K562 (cell line): Measurements from ENCODE around the gene FHIT. TPM values are rescaled to one million over a fixed set of nuclear protein-coding genes. Genes with fewer than 3 reads are reported as not detected.

Experiments used
- ATAC-seq: fragments of 200-7000 bp; cut with Tn5 transposase; 3 replicates; pipeline ENCODE4 v1.9.1; 2020; ENCODE audit warnings: moderate library complexity
- BruUV-seq: library from RNA; stranded (reverse); fragments of 400-500 nt; replicated peaks from 2 replicates; lab custom pipeline; 2021; lab: Mats Ljungman, UMichigan
- CTCF ChIA-PET: fragments of 300-600 bp; formaldehyde crosslinking; extraction: SDS; loops from one replicate; lab custom pipeline; 2021; ENCODE audit warnings: low intra/inter-chr PET ratio; lab: Yijun Ruan, JAX
- POLR2A ChIA-PET: fragments of 300-600, 350-650 bp; sonication (Branson Sonifier 250); formaldehyde crosslinking; extraction: SDS; loops from one replicate; lab custom pipeline; 2021; ENCODE audit warnings: antibody characterized with exemption, inconsistent platforms; lab: Yijun Ruan, JAX
- DNase-seq, 4 experiments: peaks; one replicate each; pipeline versions ENCODE4 v3.0.0 to v3.0.0-alpha.2; 2011 to 2018; ENCODE audit warnings: low spot score in 3 of 4, mixed read lengths in 3 of 4; ENCODE audit errors: extremely low read depth in 1 of 4
- FAIRE-seq: peaks from 2 replicates; lab custom pipeline; 2011; peaks lifted over from hg19 to GRCh38; lab: Jason Lieb, UNC
- H2AFZ ChIP-seq: 2 replicates; pipeline ENCODE4 v1.6.0; 2011; ENCODE audit warnings: low read depth, low read length, control low read depth, inconsistent platforms
- H3K27ac ChIP-seq: fragments of 200-600 bp; 3 replicates; pipeline ENCODE4 v1.8.0; 2011; ENCODE audit warnings: low read depth, mild to moderate bottlenecking, control low read depth, inconsistent platforms, low read length, moderate library complexity, mixed read lengths; ENCODE audit errors: extremely low read depth
- H3K27me3 ChIP-seq, 2 experiments: fragments of 300-600 bp in 1 of 2; 2 replicates in 1 of 2; 3 replicates in 1 of 2; pipeline versions ENCODE4 v1.6.0 to v1.8.0; 2011; ENCODE audit warnings: inconsistent platforms in 2 of 2, low read length in 2 of 2, mild to moderate bottlenecking in 1 of 2, mixed read lengths in 1 of 2, moderate library complexity in 1 of 2; ENCODE audit not compliant: control insufficient read depth in 2 of 2, insufficient read depth in 2 of 2
- H3K36me3 ChIP-seq: fragments of 300-600 bp; 3 replicates; pipeline ENCODE4 v1.8.0; 2011; ENCODE audit warnings: mild to moderate bottlenecking, low read length, inconsistent platforms; ENCODE audit not compliant: control insufficient read depth, insufficient read depth
- H3K4me1 ChIP-seq, 2 experiments: fragments of 200-600 bp in 1 of 2; replicated peaks in 1 of 2; 2 replicates in 1 of 2; 3 replicates in 1 of 2; pipeline versions ENCODE4 v1.5.1 to v1.8.0; 2011; ENCODE audit warnings: inconsistent platforms in 2 of 2, low read length in 2 of 2, mild to moderate bottlenecking in 1 of 2, mixed read lengths in 1 of 2, moderate library complexity in 1 of 2; ENCODE audit not compliant: control insufficient read depth in 2 of 2, insufficient read depth in 2 of 2
- H3K4me2 ChIP-seq: 2 replicates; pipeline ENCODE4 v1.6.1; 2011; ENCODE audit warnings: low read length, control low read depth, inconsistent platforms, mixed read lengths; ENCODE audit not compliant: insufficient read depth
- H3K4me3 ChIP-seq: fragments of 200-600 bp; sonication (generic), shearing (Covaris generic); 2 replicates; pipeline ENCODE4 v1.5.1; 2016; ENCODE audit warnings: control low read depth, inconsistent platforms
- H3K79me2 ChIP-seq: fragments of 200-600 bp; 3 replicates; pipeline ENCODE4 v1.8.0; 2011; ENCODE audit warnings: low read length, inconsistent platforms; ENCODE audit not compliant: control insufficient read depth, insufficient read depth
- H3K9ac ChIP-seq, 2 experiments: 2 replicates each; pipeline versions ENCODE4 v1.6.0 to v1.6.1; 2011; ENCODE audit warnings: low read depth in 2 of 2, low read length in 2 of 2, control low read depth in 1 of 2, inconsistent platforms in 1 of 2, mild to moderate bottlenecking in 1 of 2, mixed read lengths in 1 of 2; ENCODE audit not compliant: insufficient read depth in 1 of 2
- H3K9me1 ChIP-seq: one replicate; pipeline ENCODE4 v1.6.0; 2011; ENCODE audit warnings: inconsistent platforms, mild to moderate bottlenecking, low read length, moderate library complexity; ENCODE audit not compliant: control insufficient read depth, insufficient read depth
- H3K9me3 ChIP-seq: replicated peaks from 2 replicates; pipeline ENCODE4 v1.5.1; 2011; ENCODE audit warnings: low read depth, low read length, inconsistent platforms; ENCODE audit not compliant: control insufficient read depth, insufficient read depth
- H4K20me1 ChIP-seq: replicated peaks from 2 replicates; pipeline ENCODE4 v1.6.1; 2011; ENCODE audit warnings: low read length, inconsistent platforms, mixed read lengths; ENCODE audit not compliant: control insufficient read depth, insufficient read depth
- ETV6 ChIP-seq, 3 experiments: fragments of 150-350 bp in 1 of 3; sonication (generic) in 1 of 3; formaldehyde crosslinking in 1 of 3; IDR thresholded peaks; 2 replicates each; pipeline versions ENCODE4 v1.6.1 to v1.8.0; 2014 to 2022; ENCODE audit warnings: borderline replicate concordance in 2 of 3, low read depth in 2 of 3, antibody characterized with exemption in 1 of 3, low read length in 1 of 3, mild to moderate bottlenecking in 1 of 3, missing genetic modification reagents in 1 of 3
- GABPB2 ChIP-seq: fragments of 250-450 bp; sonication (Bioruptor Pico); conservative IDR thresholded peaks from 2 replicates; pipeline ENCODE4 v1.5.1; 2021; ENCODE audit warnings: mild to moderate bottlenecking
- HNRNPK ChIP-seq: fragments of 200-400 bp; formaldehyde crosslinking; IDR thresholded peaks from one replicate; pipeline ENCODE4 v1.6.1; 2018; ENCODE audit warnings: mild to moderate bottlenecking, low read depth, low read length; ENCODE audit not compliant: poor library complexity, severe bottlenecking
- LCOR ChIP-seq: sonication (generic); formaldehyde crosslinking; IDR thresholded peaks from 2 replicates; pipeline ENCODE4 v1.8.0; 2022; ENCODE audit warnings: mild to moderate bottlenecking, missing genetic modification reagents
- MCM3 ChIP-seq: fragments of 450-650 bp; IDR thresholded peaks from 2 replicates; pipeline ENCODE4 v1.6.1; 2016
- TCF7L2 ChIP-seq: fragments of 150-350 bp; IDR thresholded peaks from 2 replicates; pipeline ENCODE4 v1.6.1; 2016; ENCODE audit warnings: low read depth, mild to moderate bottlenecking, low read length, moderate library complexity
- WGBS: fragments of 100-300 bp; shearing (Covaris generic); methylation state at CpG from one replicate; pipeline ENCODE4 v1.1.6; 2016; ENCODE audit warnings: low coverage, mixed read lengths; ENCODE audit not compliant: insufficient coverage; ENCODE audit errors: missing lambda C conversion rate; 5-methylcytosine and 5-hydroxymethylcytosine counted together
- in situ Hi-C: fragments of 300-500 bp; cut with MboI; formaldehyde crosslinking; loops from 4 replicates; pipeline ENCODE4 v1.15.0; 2018; ENCODE audit warnings: inconsistent platforms, mixed read lengths
- intact Hi-C: fragments of 100-400 bp; cut with micrococcal nuclease; formaldehyde crosslinking; loops from 2 replicates; pipeline ENCODE4 v1.14.2; 2022
- polyA plus RNA-seq, 8 experiments: library from polyadenylated mRNA; depleted of rRNA in 4 of 8; stranded (reverse) in 5 of 8; unstranded in 3 of 8; fragments of >200 nt; fragmentation: Nextera tagmentation in 2 of 8; fragmentation: Illumina TruSeq in 1 of 8; extraction: Ambion mirVana in 2 of 8; extraction: Trizol in 1 of 8; gene quantifications; 2 replicates each; pipeline versions ENCODE4 v1.2.1 to v1.2.3, GENCODE V29; 2011 to 2014; ENCODE audit warnings: inconsistent platforms in 1 of 8, missing spikeins in 1 of 8
- total RNA-seq, 7 experiments: library from RNA; depleted of rRNA in 6 of 7; stranded (reverse); fragments of >200 nt in 6 of 7; fragmentation: Illumina TruSeq in 2 of 7; extraction: Trizol in 2 of 7; gene quantifications; 2 replicates each; pipeline versions ENCODE4 v1.2.1 to v1.2.3, GENCODE V29; 2011 to 2021; ENCODE audit warnings: low replicate concordance in 1 of 7
- TF ChIP-seq, protein P1 (sequence below): fragments of 250-450 bp; sonication (Bioruptor Pico); IDR thresholded peaks from 2 replicates; pipeline ENCODE4 v1.5.0; 2021
- TF ChIP-seq, protein P2 (sequence below): fragments of 450-650 bp; IDR thresholded peaks from 2 replicates; pipeline ENCODE4 v1.7.0; 2016; ENCODE audit warnings: borderline replicate concordance

FHIT gene
- total and polyA plus RNA-seq, 9 of the 15 experiments (the other 6 are each of a cell fraction or from before 2014, with no cell fraction given): 1.7 to 9.1 (median 4.3) TPM

DNA sequence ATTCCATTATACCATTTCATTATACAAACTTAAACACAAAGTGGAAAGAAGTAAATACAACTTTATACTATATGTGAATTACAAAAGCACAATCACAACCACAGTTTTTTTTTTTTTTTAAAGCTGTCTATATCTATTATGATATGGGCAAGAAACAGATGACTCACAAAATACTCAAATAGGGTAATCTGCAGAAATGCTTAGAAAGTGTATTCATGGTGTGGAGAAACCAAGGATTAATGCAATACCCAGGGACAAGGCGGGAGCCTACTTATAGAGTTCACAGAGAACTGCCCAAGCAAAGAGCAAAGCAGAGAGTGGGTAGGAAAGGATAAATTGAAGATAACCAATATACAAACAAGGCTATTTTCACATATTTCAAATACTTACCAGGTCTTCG, 332.0 kb downstream of the FHIT start:
- CTCF ChIA-PET: no interaction called here
- no peaks in the 10 kb centered on the region for H3K4me1 ChIP-seq
- no peaks in the 10 kb centered on the region for H3K79me2 ChIP-seq
- no TSS peak for BruUV-seq
- no peak overlapping the region for H3K4me2 ChIP-seq
- TF ChIP-seq TCF7L2 (no peak), ETV6 (IDR thresholded peaks at IDR 0.05; ENCODE audit: borderline replicate concordance in 1 of 2, low read depth in 2 of 2, low read length in 1 of 2) (no peak), ETV6 (CRISPR knock-in tag; IDR thresholded peaks at IDR 0.05; ENCODE audit: borderline replicate concordance) (no peak), GABPB2 (CRISPR knock-in tag) (no peak), MCM3 (no peak), HNRNPK (no peak), LCOR (CRISPR knock-in tag) (no peak)
- TF ChIP-seq, protein P1, sequence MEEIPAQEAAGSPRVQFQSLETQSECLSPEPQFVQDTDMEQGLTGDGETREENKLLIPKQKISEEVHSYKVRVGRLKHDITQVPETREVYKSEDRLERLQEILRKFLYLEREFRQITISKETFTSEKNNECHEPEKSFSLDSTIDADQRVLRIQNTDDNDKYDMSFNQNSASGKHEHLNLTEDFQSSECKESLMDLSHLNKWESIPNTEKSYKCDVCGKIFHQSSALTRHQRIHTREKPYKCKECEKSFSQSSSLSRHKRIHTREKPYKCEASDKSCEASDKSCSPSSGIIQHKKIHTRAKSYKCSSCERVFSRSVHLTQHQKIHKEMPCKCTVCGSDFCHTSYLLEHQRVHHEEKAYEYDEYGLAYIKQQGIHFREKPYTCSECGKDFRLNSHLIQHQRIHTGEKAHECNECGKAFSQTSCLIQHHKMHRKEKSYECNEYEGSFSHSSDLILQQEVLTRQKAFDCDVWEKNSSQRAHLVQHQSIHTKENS: no peak
- TF ChIP-seq, protein P2, sequence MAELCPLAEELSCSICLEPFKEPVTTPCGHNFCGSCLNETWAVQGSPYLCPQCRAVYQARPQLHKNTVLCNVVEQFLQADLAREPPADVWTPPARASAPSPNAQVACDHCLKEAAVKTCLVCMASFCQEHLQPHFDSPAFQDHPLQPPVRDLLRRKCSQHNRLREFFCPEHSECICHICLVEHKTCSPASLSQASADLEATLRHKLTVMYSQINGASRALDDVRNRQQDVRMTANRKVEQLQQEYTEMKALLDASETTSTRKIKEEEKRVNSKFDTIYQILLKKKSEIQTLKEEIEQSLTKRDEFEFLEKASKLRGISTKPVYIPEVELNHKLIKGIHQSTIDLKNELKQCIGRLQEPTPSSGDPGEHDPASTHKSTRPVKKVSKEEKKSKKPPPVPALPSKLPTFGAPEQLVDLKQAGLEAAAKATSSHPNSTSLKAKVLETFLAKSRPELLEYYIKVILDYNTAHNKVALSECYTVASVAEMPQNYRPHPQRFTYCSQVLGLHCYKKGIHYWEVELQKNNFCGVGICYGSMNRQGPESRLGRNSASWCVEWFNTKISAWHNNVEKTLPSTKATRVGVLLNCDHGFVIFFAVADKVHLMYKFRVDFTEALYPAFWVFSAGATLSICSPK: no peak
- no peaks in the 10 kb centered on the region for H3K9me3 ChIP-seq
- ATAC-seq (no peak), DNase-seq (no peak), FAIRE-seq (no peak)
- POLR2A ChIA-PET: no interaction called here
- no peaks in the 10 kb centered on the region for H3K36me3 ChIP-seq
- H3K4me3 ChIP-seq: no peak overlapping the region
- 5% methylated on average over 2 of the region's 2 CpGs for WGBS
- H3K27me3 ChIP-seq: no peaks in the 10 kb centered on the region
- no peaks in the 10 kb centered on the region for H4K20me1 ChIP-seq
- H2AFZ ChIP-seq: no peak overlapping the region
- intact Hi-C loops (no loop called here), in situ Hi-C loops (no loop called here)
- no peak overlapping the region for H3K27ac ChIP-seq
- no peaks in the 10 kb centered on the region for H3K9me1 ChIP-seq
- no peak overlapping the region for H3K9ac ChIP-seq
